SK-N-SH treated with all-trans-retinoic acid at 6 μM for 48 hours (cell line): ENCODE measurements around the gene CERT1.

ENCODE experiments used
- ATAC-seq: fragments of 200-7000 bp; cut with Tn5 transposase; 3 replicates; pipeline ENCODE4 v1.9.1; 2020; ENCODE audit warnings: mild to moderate bottlenecking, moderate library complexity
- ARNTL ChIP-seq: fragments of 450-650 bp; formaldehyde crosslinking; IDR thresholded peaks from 2 replicates; pipeline ENCODE4 v1.5.0; 2020; ENCODE audit warnings: low read depth, mild to moderate bottlenecking, moderate library complexity, borderline replicate concordance
- BACH2 ChIP-seq: fragments of 250-450 bp; sonication (Bioruptor Pico); IDR thresholded peaks from 2 replicates; pipeline ENCODE4 v1.9.0; 2021; ENCODE audit warnings: mild to moderate bottlenecking, borderline replicate concordance
- CREB5 ChIP-seq: fragments of 250-450 bp; sonication (Bioruptor Pico); IDR thresholded peaks from 2 replicates; pipeline ENCODE4 v1.5.1; 2020; ENCODE audit warnings: low read depth, mild to moderate bottlenecking, moderate library complexity
- CSDC2 ChIP-seq: fragments of 250-450 bp; sonication (Bioruptor Pico); IDR thresholded peaks from 2 replicates; pipeline ENCODE4 v1.5.0; 2020; ENCODE audit warnings: mild to moderate bottlenecking, moderate library complexity
- ESRRG ChIP-seq: fragments of 250-450 bp; sonication (Bioruptor Pico); IDR thresholded peaks from 2 replicates; pipeline ENCODE4 v1.6.1; 2021; ENCODE audit warnings: mild to moderate bottlenecking
- GLIS3 ChIP-seq: fragments of 250-450 bp; sonication (Bioruptor Pico); IDR thresholded peaks from 2 replicates; pipeline ENCODE4 v1.5.0; 2020; ENCODE audit warnings: mild to moderate bottlenecking, moderate library complexity
- ISL1 ChIP-seq: fragments of 250-450 bp; sonication (Bioruptor Pico); IDR thresholded peaks from 2 replicates; pipeline ENCODE4 v2.1.2; 2022; ENCODE audit warnings: mild to moderate bottlenecking, moderate library complexity
- OSR1 ChIP-seq: fragments of 250-450 bp; sonication (Bioruptor Pico); IDR thresholded peaks from 2 replicates; pipeline ENCODE4 v1.8.0; 2022; ENCODE audit warnings: moderate library complexity, mild to moderate bottlenecking, inconsistent platforms
- PPARA ChIP-seq: fragments of 250-450 bp; sonication (Bioruptor Pico); IDR thresholded peaks from 2 replicates; pipeline ENCODE4 v1.5.0; 2020; ENCODE audit warnings: mild to moderate bottlenecking, borderline replicate concordance
- RARB ChIP-seq: fragments of 250-450 bp; sonication (Bioruptor Pico); IDR thresholded peaks from 2 replicates; pipeline ENCODE4 v1.8.0; 2021; ENCODE audit warnings: mild to moderate bottlenecking, moderate library complexity
- SNAI2 ChIP-seq: fragments of 250-450 bp; sonication (Bioruptor Pico); IDR thresholded peaks from 2 replicates; pipeline ENCODE4 v1.5.0; 2020; ENCODE audit warnings: mild to moderate bottlenecking, moderate library complexity
- TOX ChIP-seq: fragments of 250-450 bp; sonication (Bioruptor Pico); IDR thresholded peaks from 2 replicates; pipeline ENCODE4 v1.8.0; 2021; ENCODE audit warnings: mild to moderate bottlenecking, moderate library complexity, borderline replicate concordance
- TSHZ2 ChIP-seq: fragments of 250-450 bp; sonication (Bioruptor Pico); IDR thresholded peaks from 2 replicates; pipeline ENCODE4 v1.5.0; 2020; ENCODE audit warnings: mild to moderate bottlenecking, moderate library complexity
- ZC3H10 ChIP-seq: fragments of 250-450 bp; sonication (Bioruptor Pico); IDR thresholded peaks from 2 replicates; pipeline ENCODE4 v1.5.1; 2021; ENCODE audit warnings: mild to moderate bottlenecking, moderate library complexity
- ZFP3 ChIP-seq: fragments of 250-450 bp; sonication (Bioruptor Pico); IDR thresholded peaks from 2 replicates; pipeline ENCODE4 v1.5.0; 2020; ENCODE audit warnings: mild to moderate bottlenecking, moderate library complexity
- ZFP30 ChIP-seq: fragments of 450-650 bp; formaldehyde crosslinking; IDR thresholded peaks from 2 replicates; pipeline ENCODE4 v1.5.0; 2022; ENCODE audit warnings: mild to moderate bottlenecking, moderate library complexity
- ZNF565 ChIP-seq: fragments of 450-650 bp; formaldehyde crosslinking; conservative IDR thresholded peaks from 2 replicates; pipeline ENCODE4 v1.5.0; 2020; ENCODE audit warnings: low read depth, mild to moderate bottlenecking, moderate library complexity
- ZNF70 ChIP-seq: fragments of 450-650 bp; formaldehyde crosslinking; IDR thresholded peaks from 2 replicates; pipeline ENCODE4 v1.5.0; 2020; ENCODE audit warnings: mild to moderate bottlenecking, moderate library complexity
- ZNF8 ChIP-seq: fragments of 450-650 bp; formaldehyde crosslinking; IDR thresholded peaks from 2 replicates; pipeline ENCODE4 v1.5.0; 2020; ENCODE audit warnings: mild to moderate bottlenecking, moderate library complexity
- TF ChIP-seq, protein P1 (sequence below): fragments of 250-450 bp; sonication (Bioruptor Pico); IDR thresholded peaks from 2 replicates; pipeline ENCODE4 v1.8.0; 2021; ENCODE audit warnings: low read depth, mild to moderate bottlenecking, moderate library complexity, borderline replicate concordance
- TF ChIP-seq, protein P2 (sequence below): fragments of 250-450 bp; sonication (Bioruptor Pico); IDR thresholded peaks from 2 replicates; pipeline ENCODE4 v1.5.1; 2021; ENCODE audit warnings: mild to moderate bottlenecking, moderate library complexity
- TF ChIP-seq, protein P3 (sequence below): fragments of 250-450 bp; sonication (Bioruptor Pico); IDR thresholded peaks from 2 replicates; pipeline ENCODE4 v1.8.0; 2020; ENCODE audit warnings: mild to moderate bottlenecking, moderate library complexity, borderline replicate concordance

The CERT1 gene

DNA sequence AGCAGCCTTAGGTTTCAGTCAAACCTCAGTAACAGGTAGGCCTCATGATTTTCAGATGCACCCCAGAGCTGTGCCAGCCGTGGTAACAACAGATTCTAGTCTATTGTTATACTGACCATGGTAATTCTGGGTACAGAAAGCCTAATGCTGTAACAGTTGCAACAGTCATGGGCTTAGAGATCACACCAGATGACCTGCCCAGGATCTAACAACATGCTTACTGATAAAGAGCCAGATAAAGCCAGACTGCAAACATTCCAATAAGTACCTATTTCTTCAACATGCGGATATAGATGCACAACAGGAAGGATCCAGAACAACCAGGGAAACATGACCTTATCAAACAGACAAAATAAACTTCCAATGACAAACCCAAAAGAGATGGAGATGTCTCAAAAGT lies 42.8 kb downstream of the CERT1 start:
- TF ChIP-seq RARB (CRISPR knock-in tag) (no peak), GLIS3 (CRISPR knock-in tag) (no peak), ESRRG (CRISPR knock-in tag) (no peak), CREB5 (no peak), CSDC2 (CRISPR knock-in tag) (no peak), ZFP30 (no peak), PPARA (CRISPR knock-in tag) (no peak), BACH2 (CRISPR knock-in tag) (no peak), ARNTL (CRISPR knock-in tag) (no peak), ZFP3 (no peak), OSR1 (CRISPR knock-in tag) (no peak), ISL1 (CRISPR knock-in tag) (no peak), ZNF565 (CRISPR knock-in tag) (no peak)
- TF ChIP-seq, protein P1, sequence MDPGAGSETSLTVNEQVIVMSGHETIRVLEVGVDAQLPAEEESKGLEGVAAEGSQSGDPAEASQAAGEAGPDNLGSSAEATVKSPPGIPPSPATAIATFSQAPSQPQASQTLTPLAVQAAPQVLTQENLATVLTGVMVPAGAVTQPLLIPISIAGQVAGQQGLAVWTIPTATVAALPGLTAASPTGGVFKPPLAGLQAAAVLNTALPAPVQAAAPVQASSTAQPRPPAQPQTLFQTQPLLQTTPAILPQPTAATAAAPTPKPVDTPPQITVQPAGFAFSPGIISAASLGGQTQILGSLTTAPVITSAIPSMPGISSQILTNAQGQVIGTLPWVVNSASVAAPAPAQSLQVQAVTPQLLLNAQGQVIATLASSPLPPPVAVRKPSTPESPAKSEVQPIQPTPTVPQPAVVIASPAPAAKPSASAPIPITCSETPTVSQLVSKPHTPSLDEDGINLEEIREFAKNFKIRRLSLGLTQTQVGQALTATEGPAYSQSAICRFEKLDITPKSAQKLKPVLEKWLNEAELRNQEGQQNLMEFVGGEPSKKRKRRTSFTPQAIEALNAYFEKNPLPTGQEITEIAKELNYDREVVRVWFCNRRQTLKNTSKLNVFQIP (CRISPR knock-in tag), result no peak
- TF ChIP-seq, protein P2, sequence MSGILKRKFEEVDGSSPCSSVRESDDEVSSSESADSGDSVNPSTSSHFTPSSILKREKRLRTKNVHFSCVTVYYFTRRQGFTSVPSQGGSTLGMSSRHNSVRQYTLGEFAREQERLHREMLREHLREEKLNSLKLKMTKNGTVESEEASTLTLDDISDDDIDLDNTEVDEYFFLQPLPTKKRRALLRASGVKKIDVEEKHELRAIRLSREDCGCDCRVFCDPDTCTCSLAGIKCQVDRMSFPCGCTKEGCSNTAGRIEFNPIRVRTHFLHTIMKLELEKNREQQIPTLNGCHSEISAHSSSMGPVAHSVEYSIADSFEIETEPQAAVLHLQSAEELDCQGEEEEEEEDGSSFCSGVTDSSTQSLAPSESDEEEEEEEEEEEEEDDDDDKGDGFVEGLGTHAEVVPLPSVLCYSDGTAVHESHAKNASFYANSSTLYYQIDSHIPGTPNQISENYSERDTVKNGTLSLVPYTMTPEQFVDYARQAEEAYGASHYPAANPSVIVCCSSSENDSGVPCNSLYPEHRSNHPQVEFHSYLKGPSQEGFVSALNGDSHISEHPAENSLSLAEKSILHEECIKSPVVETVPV, result no peak
- ATAC-seq, result no peak

DNA sequence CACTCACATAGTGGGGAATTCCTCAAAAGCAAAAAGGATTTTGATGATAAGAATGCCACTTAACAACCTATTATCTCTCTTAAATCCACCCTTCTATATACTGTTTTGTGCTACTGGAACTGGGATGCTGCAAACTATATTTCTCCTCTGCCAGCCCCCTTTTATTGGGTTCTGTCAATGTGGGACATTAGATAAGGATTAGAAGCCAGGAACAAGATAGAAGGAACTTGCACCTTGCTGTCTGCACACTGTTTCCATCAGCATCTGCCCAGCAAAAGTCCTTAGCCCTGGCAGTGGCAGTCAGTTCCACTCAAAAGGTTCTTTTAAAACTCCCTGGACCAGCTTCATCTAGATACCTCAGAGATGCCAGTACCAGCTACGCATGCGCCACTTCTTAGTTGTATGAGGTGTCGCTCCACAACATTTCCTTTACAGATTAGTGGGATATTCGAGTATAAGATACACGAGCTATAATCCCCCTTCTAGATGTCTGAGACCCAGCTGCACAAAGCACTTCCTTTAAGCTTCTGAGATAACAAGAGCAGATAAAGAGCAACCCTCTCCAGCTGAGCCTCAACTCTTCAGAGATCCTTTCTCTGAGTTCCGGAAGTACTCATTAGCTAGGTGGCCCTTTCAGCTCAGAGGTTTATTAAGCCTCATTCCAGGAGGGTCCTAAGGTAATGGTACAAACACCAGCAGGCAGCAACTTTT lies 45.3 kb downstream of the CERT1 start:
- TF ChIP-seq ZC3H10 (CRISPR knock-in tag) (no peak), ZNF70 (CRISPR knock-in tag) (no peak), ZNF8 (CRISPR knock-in tag) (no peak), TSHZ2 (CRISPR knock-in tag) (no peak), GLIS3 (CRISPR knock-in tag) (no peak), ISL1 (CRISPR knock-in tag) (no peak), ESRRG (CRISPR knock-in tag) (no peak), SNAI2 (CRISPR knock-in tag) (no peak), ZFP30 (no peak), TOX (CRISPR knock-in tag) (no peak), CREB5 (no peak), ZNF565 (CRISPR knock-in tag) (no peak), ZFP3 (no peak)
- TF ChIP-seq, protein P3, sequence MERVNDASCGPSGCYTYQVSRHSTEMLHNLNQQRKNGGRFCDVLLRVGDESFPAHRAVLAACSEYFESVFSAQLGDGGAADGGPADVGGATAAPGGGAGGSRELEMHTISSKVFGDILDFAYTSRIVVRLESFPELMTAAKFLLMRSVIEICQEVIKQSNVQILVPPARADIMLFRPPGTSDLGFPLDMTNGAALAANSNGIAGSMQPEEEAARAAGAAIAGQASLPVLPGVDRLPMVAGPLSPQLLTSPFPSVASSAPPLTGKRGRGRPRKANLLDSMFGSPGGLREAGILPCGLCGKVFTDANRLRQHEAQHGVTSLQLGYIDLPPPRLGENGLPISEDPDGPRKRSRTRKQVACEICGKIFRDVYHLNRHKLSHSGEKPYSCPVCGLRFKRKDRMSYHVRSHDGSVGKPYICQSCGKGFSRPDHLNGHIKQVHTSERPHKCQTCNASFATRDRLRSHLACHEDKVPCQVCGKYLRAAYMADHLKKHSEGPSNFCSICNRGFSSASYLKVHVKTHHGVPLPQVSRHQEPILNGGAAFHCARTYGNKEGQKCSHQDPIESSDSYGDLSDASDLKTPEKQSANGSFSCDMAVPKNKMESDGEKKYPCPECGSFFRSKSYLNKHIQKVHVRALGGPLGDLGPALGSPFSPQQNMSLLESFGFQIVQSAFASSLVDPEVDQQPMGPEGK (CRISPR knock-in tag), result no peak
- TF ChIP-seq, protein P1 (CRISPR knock-in tag), result no peak
- ATAC-seq, result no peak
